Right atrium auricular region (tissue), 2 donors: ENCODE results near the gene TNFRSF25. TPM values are rescaled to one million over a fixed set of nuclear protein-coding genes. Genes with fewer than 3 reads are reported as not detected.
"Not testable (repeated sequence)": the region's sequence is repeated elsewhere in the genome, so short reads cannot be mapped to it uniquely, and the experiment has no call there.

ENCODE experiments used
- DNase-seq: peaks from one replicate; pipeline ENCODE4 v3.0.0-alpha.2; 2019; ENCODE audit warnings: low spot score
- H3K27ac ChIP-seq, 2 donors: fragments of 200-600 bp; sonication (generic); 1 replicate in 1 of 2; 2 replicates in 1 of 2; pipeline ENCODE4 v1.5.1; 2016 to 2019
- H3K27me3 ChIP-seq, 2 donors: fragments of 200-600 bp; sonication (generic); one replicate each; pipeline versions ENCODE4 v1.5.1 to v1.6.0; 2017 to 2019
- H3K36me3 ChIP-seq: fragments of 200-600 bp; sonication (generic); one replicate; pipeline ENCODE4 v1.5.1; 2016
- H3K4me1 ChIP-seq, 2 donors: fragments of 200-600 bp; sonication (generic); one replicate each; pipeline versions ENCODE4 v1.5.1 to v1.6.0; 2017 to 2019
- H3K4me3 ChIP-seq, 2 donors: fragments of 200-600 bp; sonication (generic); 1 replicate in 1 of 2; 2 replicates in 1 of 2; pipeline ENCODE4 v1.5.1; 2017 to 2019; ENCODE audit warnings: mild to moderate bottlenecking in 1 of 2, moderate library complexity in 1 of 2
- H3K9me3 ChIP-seq, 2 donors: fragments of 200-600 bp; sonication (generic); one replicate each; pipeline ENCODE4 v1.5.1; 2019
- CTCF ChIP-seq, 2 donors: fragments of 200-600 bp; sonication (generic); IDR thresholded peaks; one replicate each; pipeline ENCODE4 v1.5.1; 2019; ENCODE audit warnings: antibody characterized with exemption in 2 of 2
- total RNA-seq, 2 donors: library from RNA; depleted of rRNA; stranded (reverse); fragments of >200 nt; gene quantifications; one replicate each; pipeline ENCODE4 v1.1.0, GENCODE V29; 2016

The TNFRSF25 gene
- total RNA-seq, 2 donors from 2014 or later, result 4.4 to 7.4 TPM

GRCh38 chr1:6450943-6451373, 15.0 kb downstream of the TNFRSF25 start:
- no peak for DNase-seq
- no peaks in the 10 kb centered on the region for H3K9me3 ChIP-seq
- H3K4me1 ChIP-seq, result peaks cover 0 to 41% of the 10 kb centered on the region in 2 donors
- TF ChIP-seq CTCF (IDR thresholded peaks at IDR 0.05), result no peak
- no peak overlapping the region for H3K4me3 ChIP-seq
- H3K36me3 ChIP-seq, result no peaks in the 10 kb centered on the region
- no peak overlapping the region for H3K27ac ChIP-seq
- H3K27me3 ChIP-seq, result peaks cover 14 to 48% of the 10 kb centered on the region in 2 donors

GRCh38 chr1:6450486-6450885, 15.5 kb downstream of the TNFRSF25 start:
- DNase-seq, H3K4me3 ChIP-seq, H3K36me3 ChIP-seq, H3K27ac ChIP-seq, H3K9me3 ChIP-seq: not testable (repeated sequence)
- peaks cover 14 to 47% of the 10 kb centered on the region in 2 donors for H3K27me3 ChIP-seq
- H3K4me1 ChIP-seq, result peaks cover 0 to 40% of the 10 kb centered on the region in 2 donors

GRCh38 chr1:6450005-6450450, 15.9 kb downstream of the TNFRSF25 start:
- H3K4me1 ChIP-seq, result peaks cover 0 to 36% of the 10 kb centered on the region in 2 donors

GRCh38 chr1:6448749-6449631, 17.0 kb downstream of the TNFRSF25 start:
- no peak for TF ChIP-seq CTCF (IDR thresholded peaks at IDR 0.05)
- H3K9me3 ChIP-seq, result no peaks in the 10 kb centered on the region
- peaks cover 14 to 34% of the 10 kb centered on the region in 2 donors for H3K27me3 ChIP-seq
- no peaks in the 10 kb centered on the region for H3K36me3 ChIP-seq
- H3K4me1 ChIP-seq, result peaks cover 0 to 28% of the 10 kb centered on the region in 2 donors
- peak overlapping the region in 1 of 2 donors; percentile 34 for H3K4me3 ChIP-seq
- no peak overlapping the region for H3K27ac ChIP-seq
- DNase-seq, result no peak

More at GRCh38 chr1:6450005-6450450, 15.9 kb downstream of the TNFRSF25 start:
- TF ChIP-seq CTCF (IDR thresholded peaks at IDR 0.05), result no peak
- Histone ChIP-seq H3K27me3 (peaks cover 14 to 43% of the 10 kb centered on the region in 2 donors), H3K4me3 (no peak overlapping the region), H3K9me3 (no peaks in the 10 kb centered on the region), H3K36me3 (no peaks in the 10 kb centered on the region), H3K27ac (no peak overlapping the region)
- no peak for DNase-seq

- no peaks in the 10 kb centered on the region for H3K9me3 ChIP-seq
- peak overlapping the region in 1 of 2 donors; percentile 34 for H3K4me3 ChIP-seq
- no peak for TF ChIP-seq CTCF (IDR thresholded peaks at IDR 0.05)
- peaks cover 14 to 29% of the 10 kb centered on the region in 2 donors for H3K27me3 ChIP-seq
- no peak for DNase-seq
- H3K36me3 ChIP-seq, result no peaks in the 10 kb centered on the region
- no peak overlapping the region for H3K27ac ChIP-seq
- H3K4me1 ChIP-seq, result peaks cover 0 to 28% of the 10 kb centered on the region in 2 donors
Measured at GRCh38 chr1:6447818-6448748, 17.9 kb downstream of the TNFRSF25 start.
